ENCODE data around the gene ATP9A. TPM values are rescaled to one million over a fixed set of nuclear protein-coding genes. Genes with fewer than 3 reads are reported as not detected.

The ATP9A gene
- polyA plus RNA-seq, 1 of the 3 experiments (the other 2 are of a cell fraction): 11.0 TPM

DNA sequence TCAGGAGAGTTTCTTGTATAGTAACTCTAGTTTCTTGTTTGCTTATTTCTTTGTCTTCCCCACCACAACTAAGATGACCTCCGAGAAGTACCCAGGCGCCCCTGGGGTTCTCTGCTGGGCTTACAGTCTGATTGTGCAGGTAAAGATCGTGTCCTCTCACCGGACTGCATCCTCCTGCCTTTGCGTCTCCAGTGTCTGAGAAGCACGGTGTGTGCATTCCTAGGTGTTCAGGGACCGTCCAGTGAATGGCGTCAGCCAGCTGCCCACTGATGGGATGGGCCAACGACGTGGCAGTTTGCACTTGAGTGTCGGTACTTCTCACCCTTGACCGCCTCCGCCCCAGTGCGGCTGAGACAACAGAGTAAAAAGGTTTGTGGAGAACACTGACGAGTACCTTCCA lies 169.6 kb downstream of the ATP9A start:
- H3K9me2 ChIP-seq: no peaks in the 10 kb centered on the region
- TF ChIP-seq, protein P1, sequence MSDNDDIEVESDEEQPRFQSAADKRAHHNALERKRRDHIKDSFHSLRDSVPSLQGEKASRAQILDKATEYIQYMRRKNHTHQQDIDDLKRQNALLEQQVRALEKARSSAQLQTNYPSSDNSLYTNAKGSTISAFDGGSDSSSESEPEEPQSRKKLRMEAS (IDR thresholded peaks at IDR 0.05; ENCODE audit: low read depth): no peak
- TF ChIP-seq SMC3 (IDR thresholded peaks at IDR 0.05; ENCODE audit: low read depth, low read length) (no peak), RAD21 (IDR thresholded peaks at IDR 0.05; ENCODE audit: low read length) (no peak), TCF12 (IDR thresholded peaks at IDR 0.05) (no peak), ELF1 (IDR thresholded peaks at IDR 0.05) (no peak), RXRA (IDR thresholded peaks at IDR 0.05; ENCODE audit: borderline replicate concordance, low read depth) (no peak), CHD2 (IDR thresholded peaks at IDR 0.05; ENCODE audit: low read length, partially characterized antibody) (no peak), NFIC (IDR thresholded peaks at IDR 0.05; ENCODE audit: borderline replicate concordance) (no peak), RFX5 (IDR thresholded peaks at IDR 0.05; ENCODE audit: low read length) (no peak), YY1 (IDR thresholded peaks at IDR 0.05; ENCODE audit: low read depth) (no peak), EZH2phosphoT487 (IDR thresholded peaks at IDR 0.05; ENCODE audit: borderline replicate concordance, low read depth) (no peak), GATA2 (CRISPR knock-in tag; IDR thresholded peaks at IDR 0.05) (no peak), TEAD4 (IDR thresholded peaks at IDR 0.05; ENCODE audit: borderline replicate concordance, insufficient read depth) (no peak), TAF1 (IDR thresholded peaks at IDR 0.05; ENCODE audit: borderline replicate concordance, low read depth, low read length) (no peak), MEF2A (IDR thresholded peaks at IDR 0.05; ENCODE audit: borderline replicate concordance, low read depth) (no peak)
- TF ChIP-seq, protein P2, sequence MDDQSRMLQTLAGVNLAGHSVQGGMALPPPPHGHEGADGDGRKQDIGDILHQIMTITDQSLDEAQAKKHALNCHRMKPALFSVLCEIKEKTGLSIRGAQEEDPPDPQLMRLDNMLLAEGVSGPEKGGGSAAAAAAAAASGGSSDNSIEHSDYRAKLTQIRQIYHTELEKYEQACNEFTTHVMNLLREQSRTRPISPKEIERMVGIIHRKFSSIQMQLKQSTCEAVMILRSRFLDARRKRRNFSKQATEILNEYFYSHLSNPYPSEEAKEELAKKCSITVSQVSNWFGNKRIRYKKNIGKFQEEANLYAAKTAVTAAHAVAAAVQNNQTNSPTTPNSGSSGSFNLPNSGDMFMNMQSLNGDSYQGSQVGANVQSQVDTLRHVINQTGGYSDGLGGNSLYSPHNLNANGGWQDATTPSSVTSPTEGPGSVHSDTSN (IDR thresholded peaks at IDR 0.05): no peak
- TF ChIP-seq, protein P3, sequence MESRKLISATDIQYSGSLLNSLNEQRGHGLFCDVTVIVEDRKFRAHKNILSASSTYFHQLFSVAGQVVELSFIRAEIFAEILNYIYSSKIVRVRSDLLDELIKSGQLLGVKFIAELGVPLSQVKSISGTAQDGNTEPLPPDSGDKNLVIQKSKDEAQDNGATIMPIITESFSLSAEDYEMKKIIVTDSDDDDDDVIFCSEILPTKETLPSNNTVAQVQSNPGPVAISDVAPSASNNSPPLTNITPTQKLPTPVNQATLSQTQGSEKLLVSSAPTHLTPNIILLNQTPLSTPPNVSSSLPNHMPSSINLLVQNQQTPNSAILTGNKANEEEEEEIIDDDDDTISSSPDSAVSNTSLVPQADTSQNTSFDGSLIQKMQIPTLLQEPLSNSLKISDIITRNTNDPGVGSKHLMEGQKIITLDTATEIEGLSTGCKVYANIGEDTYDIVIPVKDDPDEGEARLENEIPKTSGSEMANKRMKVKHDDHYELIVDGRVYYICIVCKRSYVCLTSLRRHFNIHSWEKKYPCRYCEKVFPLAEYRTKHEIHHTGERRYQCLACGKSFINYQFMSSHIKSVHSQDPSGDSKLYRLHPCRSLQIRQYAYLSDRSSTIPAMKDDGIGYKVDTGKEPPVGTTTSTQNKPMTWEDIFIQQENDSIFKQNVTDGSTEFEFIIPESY (IDR thresholded peaks at IDR 0.05; ENCODE audit: borderline replicate concordance, low read depth): no peak
- no peaks in the 10 kb centered on the region for H4K20me1 ChIP-seq (ENCODE audit: insufficient read depth)
- H2AFZ ChIP-seq (ENCODE audit: low read depth): no peak overlapping the region
- H3K4me3 ChIP-seq (ENCODE audit: low read depth in 2 of 2, low read length in 1 of 2): no peak overlapping the region
- ChIA-PET CTCF (interaction anchor here (1.0 to 4.9 kb wide), 5 partner anchors 213 to 617 kb away, joined by 3 to 95 read pairs (median 8); no protein-coding TSS in a partner anchor), POLR2A (no interaction called here)
- H3K79me2 ChIP-seq (ENCODE audit: insufficient read depth): no peaks in the 10 kb centered on the region
- H3K27me3 ChIP-seq (ENCODE audit: insufficient read depth): no peaks in the 10 kb centered on the region
- no peaks in the 10 kb centered on the region for H3K9me3 ChIP-seq
- peaks cover 4% of the 10 kb centered on the region for H3F3A ChIP-seq (replicated peaks; ENCODE audit: insufficient read depth)
- peaks cover 0 to 7% of the 10 kb centered on the region in 2 experiments for H3K36me3 ChIP-seq (replicated peaks in 1 of 2; ENCODE audit: control insufficient read depth in 1 of 2, insufficient read depth in 2 of 2, low read length in 1 of 2)
- H3K9ac ChIP-seq: no peak overlapping the region
- WGBS (ENCODE audit: low lambda C conversion rate): 95% methylated on average over 15 of the region's 15 CpGs
- peaks cover 3 to 6% of the 10 kb centered on the region in 2 experiments; a peak in 2 of 4 replicates for H3K4me1 ChIP-seq (ENCODE audit: control insufficient read depth in 1 of 2, insufficient read depth in 2 of 2, low read depth in 1 of 2, low read length in 1 of 2)
- no peak overlapping the region for H3K27ac ChIP-seq (ENCODE audit: low read depth in 2 of 2, low read length in 1 of 2)
- no peak overlapping the region for H3K4me2 ChIP-seq
- no peak for DNase-seq
